HG03558 (cell line): ENCODE measurements around the gene ADGRA1.
"Not testable (repeated sequence)": the region's sequence is repeated elsewhere in the genome, so short reads cannot be mapped to it uniquely, and the experiment has no call there.

Experiments
- ATAC-seq: cut with Tn5 transposase; IDR thresholded peaks from one replicate; pipeline ENCODE4 v1.9.1; 2021; ENCODE audit warnings: moderate number of reproducible peaks; ENCODE audit not compliant: unreplicated experiment; ENCODE audit errors: extremely low read depth

The ADGRA1 gene

DNA sequence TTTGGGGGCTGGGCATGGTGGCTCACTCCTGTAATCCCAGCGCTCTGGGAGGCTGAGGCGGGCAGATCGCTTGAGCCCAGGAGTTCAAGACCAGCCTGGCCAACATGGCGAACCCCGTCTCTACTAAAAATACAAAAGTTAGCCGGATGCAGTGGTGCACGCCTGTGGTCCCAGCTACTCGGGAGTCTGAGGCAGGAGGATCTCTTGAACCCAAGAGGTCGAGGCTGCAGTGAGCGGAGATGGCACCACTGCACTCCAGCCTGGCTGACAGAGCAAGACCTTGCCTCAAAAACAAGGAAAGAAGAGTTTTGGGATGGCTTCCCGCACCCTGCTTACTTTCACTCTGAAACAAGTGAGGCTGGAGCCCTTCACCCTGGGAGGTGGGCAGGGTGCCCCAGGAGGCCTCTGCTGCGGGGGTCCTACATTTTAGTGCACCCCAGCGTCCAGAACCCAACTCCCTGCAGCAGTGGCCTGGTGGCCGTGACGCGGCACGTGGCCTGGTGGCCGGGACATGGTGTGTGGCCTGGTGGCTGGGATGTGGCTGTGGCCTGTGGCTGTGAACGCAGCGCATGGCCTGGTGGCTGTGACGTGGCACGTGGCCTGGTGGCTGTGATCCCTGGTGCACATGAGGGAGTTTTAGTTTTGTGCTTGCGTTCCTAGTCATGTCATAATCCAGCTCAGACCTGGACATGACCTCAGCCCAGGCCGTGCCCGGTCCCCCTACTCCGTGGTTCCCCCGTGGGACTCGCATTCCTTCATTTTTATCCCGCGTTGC, 81.6 kb downstream of the ADGRA1 start:
- ATAC-seq, result no peak

DNA sequence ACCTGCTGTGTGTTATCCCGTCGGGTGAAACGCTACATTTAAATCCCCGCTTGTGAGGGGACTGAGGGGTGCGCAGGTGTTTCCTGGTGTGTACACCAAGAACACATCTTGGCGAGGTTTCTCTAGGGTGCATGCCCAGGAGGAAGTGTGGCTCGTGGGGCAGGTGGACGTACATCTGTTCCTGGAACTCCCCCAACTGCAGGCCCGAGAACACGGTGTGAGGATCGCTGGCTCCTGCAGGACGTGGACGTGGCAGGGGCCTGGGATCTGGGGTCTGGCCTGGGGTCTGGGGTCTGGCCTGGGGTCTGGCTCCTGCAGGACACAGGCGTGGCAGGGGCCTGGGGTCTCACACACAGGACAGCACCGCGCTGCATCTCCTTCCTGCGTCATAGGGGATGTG, 82.4 kb downstream of the ADGRA1 start:
- ATAC-seq, result no peak

DNA sequence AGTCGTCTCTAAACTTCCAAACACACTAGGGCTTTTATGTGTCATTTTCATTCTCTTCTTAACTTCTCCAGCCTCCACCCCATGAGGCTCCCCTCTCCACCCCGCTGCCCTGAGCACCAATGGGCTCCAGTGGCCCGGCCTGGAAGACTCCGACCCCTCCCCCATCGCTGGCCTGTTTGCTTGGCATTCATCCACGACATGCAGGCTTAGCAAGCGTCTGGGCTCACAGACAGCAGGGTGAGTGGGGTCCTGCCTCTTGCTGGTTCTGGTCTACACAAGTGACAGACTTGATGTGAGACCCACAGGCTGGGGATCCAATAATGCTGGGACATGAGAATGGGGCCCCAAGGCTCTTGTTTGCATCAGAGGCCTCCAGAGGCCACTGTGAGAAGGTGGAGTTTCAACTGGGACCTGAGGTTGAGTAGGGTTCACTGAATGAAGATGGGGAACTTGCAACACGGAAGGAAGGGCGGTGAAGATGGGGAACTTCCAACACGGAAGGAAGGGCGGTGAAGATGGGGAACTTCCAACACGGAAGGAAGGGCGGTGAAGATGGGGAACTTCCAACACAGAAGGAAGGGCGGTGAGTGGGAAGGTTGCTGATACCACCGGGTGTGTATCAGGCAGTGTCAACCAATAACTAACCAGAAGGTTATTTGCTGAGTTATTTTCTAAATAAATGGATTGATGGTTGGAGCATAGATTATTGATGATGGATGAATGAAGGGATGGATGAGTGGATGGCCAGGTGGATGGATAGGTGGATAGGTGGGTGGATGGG, 86.3 kb downstream of the ADGRA1 start:
- ATAC-seq, result no peak

DNA sequence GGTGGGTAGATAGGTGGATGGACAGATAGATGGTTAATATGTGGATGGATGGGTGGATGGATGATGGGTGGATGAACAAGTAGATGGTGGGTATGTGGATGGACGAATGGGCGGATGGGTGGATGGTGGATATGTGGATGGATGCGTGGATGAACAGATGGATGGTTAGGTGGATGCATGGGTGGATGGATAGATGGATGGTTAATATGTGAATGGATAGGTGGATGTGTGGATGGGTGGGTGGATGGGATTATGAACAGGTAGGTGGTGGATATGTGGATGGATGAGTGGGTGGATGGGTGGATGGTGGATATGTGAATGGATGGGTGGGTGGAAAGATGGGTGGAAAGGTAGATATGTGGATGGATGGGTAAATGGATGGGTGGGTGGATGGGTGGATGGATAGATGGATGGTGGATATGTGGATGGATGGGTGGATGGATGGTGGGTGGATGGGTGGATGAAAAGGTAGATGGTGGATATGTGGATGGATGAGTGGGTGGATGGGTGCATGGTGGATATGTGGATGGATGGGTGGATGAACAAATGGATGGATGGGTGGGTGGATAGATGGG, 87.1 kb downstream of the ADGRA1 start:
- no peak for ATAC-seq

DNA sequence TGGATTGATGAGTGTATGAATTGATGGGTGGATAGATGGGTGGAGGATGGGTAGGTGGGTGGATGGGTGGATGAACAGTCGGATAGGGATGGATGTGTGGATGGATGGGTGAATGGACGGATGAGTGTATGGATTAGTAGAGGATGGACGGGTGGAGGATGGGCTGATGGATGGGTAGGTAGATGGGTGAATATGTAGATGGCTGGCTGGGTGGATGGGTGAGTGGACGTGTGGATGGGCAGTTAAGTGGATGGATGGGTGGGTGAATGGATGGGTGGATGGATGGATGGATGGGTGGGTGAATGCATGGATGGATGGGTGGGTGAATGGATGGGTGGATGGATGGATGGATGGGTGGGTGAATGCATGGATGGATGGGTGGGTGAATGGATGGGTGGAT, 87.9 kb downstream of the ADGRA1 start:
- ATAC-seq, result not testable (repeated sequence)

DNA sequence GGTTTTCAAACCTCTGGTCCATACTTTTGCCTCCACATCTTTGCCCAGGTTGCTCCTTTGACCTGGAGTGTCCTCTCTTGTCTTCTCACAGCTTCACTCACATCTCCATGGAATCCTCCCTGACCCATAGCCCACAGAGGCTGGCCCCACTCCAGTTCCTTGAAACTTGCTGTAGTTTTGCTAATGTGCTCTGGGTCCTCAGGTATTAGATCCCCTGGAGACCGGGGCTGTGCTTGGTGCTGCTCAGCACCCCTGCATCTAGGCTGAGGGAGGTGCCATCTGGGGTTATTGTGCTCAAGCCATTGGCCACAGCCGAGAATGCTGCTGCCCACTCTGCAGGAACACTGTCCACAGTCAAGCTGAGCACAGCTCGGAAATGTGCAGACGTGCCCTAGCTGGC, 88.8 kb downstream of the ADGRA1 start:
- ATAC-seq, result no peak

DNA sequence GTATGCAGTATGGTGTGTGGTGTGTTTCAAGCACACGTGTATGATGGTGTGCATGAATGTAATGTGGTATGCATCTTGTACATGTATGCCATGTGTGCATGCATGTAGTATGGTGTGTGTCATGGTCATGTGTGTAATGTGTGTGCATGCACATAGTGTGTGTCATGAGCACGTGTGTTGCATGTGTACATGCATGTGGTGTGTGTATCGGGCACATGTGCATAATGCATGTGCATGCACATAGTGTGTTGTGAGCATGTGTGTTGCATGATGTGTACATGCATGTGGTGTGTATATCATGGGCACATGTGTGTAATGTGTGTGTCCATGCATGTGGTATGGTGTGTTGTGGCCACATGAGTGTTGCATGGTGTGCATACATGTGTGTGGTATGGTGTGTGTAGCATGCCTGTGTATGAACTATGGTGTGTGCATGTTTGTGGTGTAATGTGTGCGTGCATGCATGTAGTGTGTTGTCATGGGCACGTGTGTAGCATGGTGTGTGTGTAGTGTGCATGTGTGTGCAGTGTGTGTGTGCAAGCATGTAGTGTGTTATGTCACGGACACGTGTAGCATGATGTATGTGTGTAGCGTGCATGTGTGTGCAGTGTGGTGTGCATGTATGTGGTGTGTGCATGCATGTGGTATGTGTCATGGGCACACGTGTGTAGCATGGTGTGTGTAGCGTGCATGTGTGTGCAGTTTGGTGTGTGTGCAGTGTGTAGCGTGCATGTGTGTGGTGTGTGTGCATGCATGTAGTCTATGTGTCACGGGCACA, 89.8 kb downstream of the ADGRA1 start:
- ATAC-seq, result no peak

DNA sequence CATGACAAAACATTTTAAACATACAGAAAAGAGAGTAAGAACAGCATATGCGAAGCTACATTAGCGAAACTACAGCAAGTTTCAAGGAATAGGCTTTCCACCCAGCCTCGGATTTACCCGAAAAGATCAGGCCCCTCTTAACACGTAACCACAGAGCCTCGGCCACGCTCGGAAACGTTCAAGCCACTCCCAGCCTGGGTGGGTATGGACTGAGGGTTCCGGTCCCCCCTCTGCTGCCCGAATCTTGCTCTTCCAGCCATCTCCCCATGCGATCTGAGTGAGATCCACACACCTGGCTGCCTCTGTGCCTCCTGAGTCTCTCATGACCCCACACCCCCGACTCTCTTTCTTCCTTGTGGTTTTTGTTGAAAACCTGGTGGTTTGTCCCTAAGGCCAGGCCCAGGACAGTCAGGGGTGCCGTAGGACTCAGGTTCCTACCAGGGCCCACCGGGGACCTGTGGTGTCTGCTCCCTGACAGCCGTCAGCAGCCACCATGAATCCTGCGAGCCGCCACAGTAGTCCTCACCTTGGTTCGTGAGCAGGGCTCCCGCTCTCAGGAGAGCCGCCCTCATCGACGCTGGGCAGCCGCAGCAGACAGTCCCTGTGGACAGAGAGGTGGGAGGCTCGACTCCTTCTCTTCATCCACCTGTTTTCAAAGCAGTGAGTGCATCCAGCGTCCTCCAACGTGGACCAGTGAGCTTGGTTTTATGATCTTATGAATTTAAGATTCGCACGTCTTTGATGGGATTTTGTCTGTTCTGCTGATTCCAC, 90.8 kb downstream of the ADGRA1 start:
- ATAC-seq, result no peak

DNA sequence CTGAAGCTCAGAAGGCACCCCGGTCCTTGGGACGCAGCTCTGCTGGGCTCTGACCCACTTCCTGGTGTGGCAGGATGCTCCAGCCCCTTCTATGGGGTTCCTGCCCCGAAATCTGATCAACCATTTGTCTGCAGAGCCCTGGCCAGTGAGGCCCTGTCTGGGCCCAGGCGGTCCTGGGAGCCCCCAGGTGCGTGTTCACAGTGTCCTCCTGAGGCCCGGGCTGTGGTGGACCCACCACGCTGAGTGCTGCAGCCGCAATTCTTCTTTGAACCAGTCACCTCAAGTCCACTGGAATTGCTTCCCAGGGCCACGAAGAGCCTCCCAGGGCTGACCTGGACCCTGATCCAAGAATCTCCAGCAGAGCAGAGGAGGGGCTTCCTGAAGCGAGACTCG, 91.4 kb downstream of the ADGRA1 start:
- no peak for ATAC-seq

DNA sequence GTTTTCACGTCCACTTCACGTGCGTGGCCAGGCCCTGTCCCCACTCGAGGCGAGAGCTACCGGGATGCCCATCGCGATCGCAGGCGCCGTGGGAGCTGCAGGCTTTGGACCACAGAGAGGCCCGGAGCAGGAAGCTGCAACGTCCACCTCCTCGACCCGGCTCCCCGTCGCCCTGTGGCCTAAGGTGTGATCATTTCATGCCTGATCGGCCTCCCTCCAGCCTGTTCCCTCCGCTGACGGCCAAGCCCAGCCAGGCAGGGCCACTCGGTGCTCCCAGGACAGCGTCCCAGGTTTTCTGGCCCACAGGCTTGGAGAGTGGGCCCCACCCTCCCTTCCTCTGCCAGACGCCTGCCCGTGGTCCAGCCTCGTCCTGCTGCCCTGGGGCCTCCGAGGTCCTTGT, 91.9 kb downstream of the ADGRA1 start:
- no peak for ATAC-seq

DNA sequence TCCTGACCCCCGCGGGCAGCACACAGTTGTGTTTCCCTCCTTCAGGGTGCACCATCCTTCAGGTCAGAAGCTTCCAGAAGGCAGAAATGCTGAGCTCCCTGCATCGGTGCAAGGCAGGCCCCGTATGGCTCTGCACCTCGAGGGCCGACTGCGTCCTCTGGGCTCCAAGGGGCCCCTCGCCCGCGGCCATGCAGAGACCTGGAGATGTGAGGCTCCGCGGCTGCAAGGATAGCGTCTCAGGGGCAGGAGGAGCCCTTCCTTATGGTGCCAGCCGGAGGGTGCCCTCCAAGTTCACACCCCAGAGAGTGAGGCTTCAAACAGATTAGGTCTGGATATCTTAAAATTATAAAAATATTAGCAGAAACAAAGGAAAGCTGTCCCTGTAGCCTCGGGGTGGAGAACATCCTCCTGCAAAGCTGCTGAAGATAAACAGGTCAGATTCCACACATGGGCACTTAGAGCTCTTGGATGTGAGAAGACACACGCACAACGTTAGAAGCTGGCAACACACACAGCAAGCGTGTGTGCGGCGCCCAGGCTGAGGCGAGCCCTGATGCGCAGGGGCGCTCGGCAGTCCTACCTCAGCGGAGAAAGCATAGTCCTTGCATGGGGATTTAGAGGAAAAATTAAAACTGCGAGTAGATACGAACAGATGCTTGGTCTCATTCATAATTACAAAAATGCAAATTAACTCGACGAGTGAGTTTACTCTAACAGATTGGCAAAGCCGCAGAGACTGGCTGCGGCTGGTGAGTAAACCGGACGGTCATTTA, 92.7 kb downstream of the ADGRA1 start:
- no peak for ATAC-seq

DNA sequence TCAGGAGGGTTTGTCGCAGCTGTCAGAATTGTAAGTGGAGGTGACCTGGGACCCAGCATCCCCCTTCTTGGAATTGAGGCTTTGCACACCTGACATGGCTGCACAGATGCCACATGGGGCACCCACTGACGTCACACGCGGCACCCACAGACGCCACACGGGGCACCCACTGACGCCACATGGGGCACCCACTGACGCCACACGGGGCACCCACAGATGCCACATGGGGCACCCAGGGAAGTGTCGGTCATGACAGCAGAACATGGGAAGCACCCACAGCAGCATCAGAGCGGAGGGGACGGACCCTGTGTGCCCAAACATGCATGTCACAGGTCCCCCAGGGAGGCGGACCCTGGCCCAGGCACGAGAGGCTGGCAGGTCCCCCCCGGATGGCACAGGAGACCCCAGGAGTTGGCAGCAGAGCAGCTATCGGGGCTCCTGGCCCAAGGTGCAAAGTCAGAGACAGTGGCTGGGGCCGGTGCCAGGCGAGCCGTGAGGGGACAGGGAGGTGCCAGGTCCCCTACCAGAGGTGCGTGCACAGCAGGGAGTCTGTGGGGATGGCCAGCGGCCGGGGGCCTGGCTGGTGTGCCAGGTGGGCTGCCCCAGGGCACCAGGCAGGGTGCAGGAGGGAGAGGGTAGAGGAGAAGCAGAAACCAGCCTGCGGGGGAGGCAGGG, 93.4 kb downstream of the ADGRA1 start:
- ATAC-seq, result no peak
